Duodenal mucosa (tissue), 2 donors: ENCODE results near the gene CAMSAP3.

Experiments used
- H3K27ac ChIP-seq: one replicate; pipeline ENCODE4 v1.7.0; 2013; ENCODE audit warnings: low read depth, low read length
- H3K27me3 ChIP-seq, 2 donors: one replicate each; pipeline ENCODE4 v1.7.0; 2013; ENCODE audit warnings: low read length in 2 of 2, control low read depth in 1 of 2; ENCODE audit not compliant: insufficient read depth in 2 of 2, control insufficient read depth in 1 of 2
- H3K36me3 ChIP-seq, 2 donors: one replicate each; pipeline ENCODE4 v1.7.0; 2013; ENCODE audit warnings: low read length in 2 of 2, control low read depth in 1 of 2; ENCODE audit not compliant: insufficient read depth in 2 of 2, control insufficient read depth in 1 of 2
- H3K4me1 ChIP-seq, 2 donors: one replicate each; pipeline ENCODE4 v1.7.0; 2013; ENCODE audit warnings: low read length in 2 of 2, control low read depth in 1 of 2; ENCODE audit not compliant: insufficient read depth in 2 of 2, control insufficient read depth in 1 of 2
- H3K4me3 ChIP-seq, 2 donors: one replicate each; pipeline ENCODE4 v1.7.0; 2013; ENCODE audit warnings: low read length in 2 of 2, low read depth in 1 of 2
- H3K9ac ChIP-seq, 2 donors: one replicate each; pipeline ENCODE4 v1.7.0; 2013; ENCODE audit warnings: low read length in 2 of 2, low read depth in 1 of 2
- H3K9me3 ChIP-seq, 2 donors: one replicate each; pipeline ENCODE4 v1.7.0; 2013; ENCODE audit warnings: low read length in 2 of 2, control low read depth in 1 of 2; ENCODE audit not compliant: control insufficient read depth in 1 of 2

The CAMSAP3 gene

DNA sequence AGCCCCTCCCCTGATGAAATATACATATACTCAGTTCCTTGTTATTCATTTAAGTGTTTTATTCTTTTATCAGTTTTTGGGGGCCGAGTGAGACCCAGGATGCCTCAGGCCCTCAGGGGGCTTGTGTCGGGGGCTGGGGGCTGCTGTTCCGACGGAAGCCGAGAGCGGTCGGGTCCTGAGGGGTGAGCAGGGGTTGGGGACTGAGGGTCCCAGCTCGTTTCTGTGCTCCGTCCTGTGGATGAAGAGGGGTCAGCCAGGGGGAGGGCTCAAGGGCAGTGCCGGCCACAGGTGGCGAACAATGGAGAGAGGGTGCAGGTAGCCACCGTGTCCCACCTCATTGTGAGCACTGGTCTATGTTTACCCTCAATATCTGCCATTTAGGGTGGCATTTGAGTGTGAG, 35.9 kb downstream of the CAMSAP3 start:
- Histone ChIP-seq H3K9ac (no peak overlapping the region), H3K27ac (no peak overlapping the region), H3K36me3 (peaks cover 2 to 16% of the 10 kb centered on the region in 2 donors), H3K27me3 (no peaks in the 10 kb centered on the region), H3K9me3 (no peaks in the 10 kb centered on the region), H3K4me1 (peaks cover 21 to 31% of the 10 kb centered on the region in 2 donors), H3K4me3 (no peak overlapping the region)

DNA sequence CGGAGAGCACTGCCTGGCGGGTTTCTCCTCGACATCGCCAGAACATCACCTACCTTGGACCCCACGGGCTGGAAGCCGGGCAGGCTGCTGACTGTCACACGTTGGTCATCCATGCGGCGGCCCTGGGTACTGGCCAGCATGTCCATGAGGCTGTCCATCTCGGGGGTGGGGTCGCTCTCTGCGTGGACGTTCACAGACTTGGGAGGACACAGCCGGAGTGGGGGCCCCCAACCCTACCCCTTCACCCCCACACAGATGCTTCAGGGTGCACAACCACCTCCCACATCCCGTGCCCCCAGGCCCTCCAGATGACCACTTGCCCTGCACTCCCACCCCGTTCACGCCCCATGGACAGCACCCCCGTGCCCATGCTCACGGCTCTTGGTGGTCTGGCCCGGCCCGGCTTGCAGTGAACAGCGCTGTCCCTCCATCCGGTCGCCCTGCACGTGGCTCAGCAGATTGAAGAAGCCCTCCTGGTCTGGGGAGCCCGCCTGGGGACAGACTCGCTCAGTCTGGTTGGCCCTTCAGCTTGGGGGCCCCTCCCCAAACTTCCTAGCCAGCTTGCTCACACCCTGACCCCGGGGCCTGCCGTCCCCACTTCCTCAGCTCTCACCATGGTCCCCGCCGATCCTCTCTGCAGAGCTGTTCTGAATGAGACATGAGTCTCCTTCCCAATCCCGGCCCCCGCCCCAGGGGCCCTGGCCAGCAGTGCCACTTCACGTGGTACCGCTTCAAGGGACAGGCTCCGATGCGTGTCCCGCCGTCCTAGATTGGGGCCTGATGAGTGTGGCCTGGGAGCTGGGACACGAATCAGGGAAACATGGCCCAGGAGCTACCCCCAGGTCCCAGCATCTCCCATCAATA, 36.9 kb downstream of the CAMSAP3 start:
- H3K27me3 ChIP-seq, result no peaks in the 10 kb centered on the region
- H3K9ac ChIP-seq, result no peak overlapping the region
- no peak overlapping the region for H3K27ac ChIP-seq
- H3K4me1 ChIP-seq, result peaks cover 21 to 34% of the 10 kb centered on the region in 2 donors
- no peaks in the 10 kb centered on the region for H3K9me3 ChIP-seq
- H3K36me3 ChIP-seq, result peaks cover 2 to 10% of the 10 kb centered on the region in 2 donors
- no peak overlapping the region for H3K4me3 ChIP-seq

DNA sequence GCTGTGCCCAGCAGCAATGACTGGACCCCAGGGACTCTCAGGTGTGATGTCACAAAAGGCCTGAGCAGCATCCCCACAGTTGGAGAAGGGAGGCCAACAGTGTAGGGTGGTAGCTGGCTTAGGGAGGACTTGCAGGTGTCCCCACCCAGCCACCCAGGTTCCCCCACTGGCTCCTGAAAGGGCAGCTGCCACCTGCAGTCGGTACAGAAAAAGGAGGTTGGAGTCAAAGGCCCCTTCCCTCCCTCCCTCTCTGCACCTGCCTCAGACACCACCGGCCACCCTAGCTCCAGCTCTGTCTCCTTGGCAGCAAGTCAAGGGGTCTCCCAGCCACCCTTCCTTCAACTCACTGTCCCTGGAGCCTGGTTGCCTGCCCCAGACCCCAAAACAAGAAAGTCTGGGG, 38.0 kb downstream of the CAMSAP3 start, which contains the start of gene PCP2:
Gene PCP2 (minus strand): TSS at position 22 of the 400 bp plus-strand sequence. CDS start 262 bp downstream, outside the sequence.
- no peaks in the 10 kb centered on the region for H3K9me3 ChIP-seq
- H3K27ac ChIP-seq, result no peak within 1 kb of the TSS
- no peak within 1 kb of the TSS for H3K4me3 ChIP-seq
- H3K27me3 ChIP-seq, result no peaks in the 10 kb centered on the region
- H3K36me3 ChIP-seq, result peaks cover 2 to 10% of the 10 kb centered on the region in 2 donors
- no peak within 1 kb of the TSS for H3K9ac ChIP-seq
- H3K4me1 ChIP-seq, result peaks cover 16 to 35% of the 10 kb centered on the region in 2 donors

DNA sequence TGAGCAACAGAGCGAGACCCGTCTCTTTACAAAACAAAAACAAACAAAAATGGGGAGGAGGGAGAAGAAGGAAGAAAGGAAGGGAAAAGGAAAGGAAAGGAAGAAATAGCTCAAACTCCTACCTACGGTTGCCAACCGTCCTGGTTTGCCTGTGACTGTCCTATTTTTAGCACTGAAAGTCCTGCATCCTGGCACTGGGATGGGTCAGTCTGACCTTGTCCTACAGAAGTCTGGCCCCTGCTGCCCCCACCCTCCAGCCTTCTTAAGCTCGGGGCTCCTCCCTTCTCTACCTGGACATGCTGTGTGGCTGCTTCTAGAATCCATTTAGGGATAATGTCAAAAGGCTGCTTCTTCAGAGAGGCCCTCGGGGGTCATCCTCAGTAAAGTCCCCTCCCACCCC, 40.0 kb downstream of the CAMSAP3 start:
- H3K36me3 ChIP-seq, result peaks cover 2 to 21% of the 10 kb centered on the region in 2 donors
- peaks cover 8 to 34% of the 10 kb centered on the region in 2 donors for H3K4me1 ChIP-seq
- peaks cover 0 to 7% of the 10 kb centered on the region in 2 donors for H3K27me3 ChIP-seq
- H3K9me3 ChIP-seq, result peaks cover 0 to 2% of the 10 kb centered on the region in 2 donors
- H3K27ac ChIP-seq, result no peak overlapping the region
- no peak overlapping the region for H3K9ac ChIP-seq
- H3K4me3 ChIP-seq, result no peak overlapping the region

DNA sequence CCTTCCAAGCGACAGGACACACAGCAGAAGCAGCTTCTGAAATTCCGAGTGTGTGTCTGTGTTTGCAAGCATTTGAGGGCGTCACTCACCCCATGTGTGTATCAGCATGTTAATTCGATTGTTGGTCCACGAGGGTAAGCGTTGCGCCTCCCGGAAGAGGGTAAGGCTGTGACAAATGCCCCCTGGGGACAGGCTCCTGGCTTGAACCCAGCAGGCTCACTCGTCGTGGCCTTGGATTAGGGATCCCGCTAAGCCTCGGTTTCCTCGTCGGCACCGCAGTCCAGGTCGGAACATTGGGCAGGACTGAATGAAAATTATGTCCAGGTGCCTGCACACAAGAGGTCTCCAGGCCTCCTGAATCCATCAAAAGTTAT, 40.6 kb downstream of the CAMSAP3 start:
- H3K9ac ChIP-seq, result peak overlapping the region in 1 of 2 donors; percentile 2
- peaks cover 2 to 21% of the 10 kb centered on the region in 2 donors for H3K36me3 ChIP-seq
- H3K4me3 ChIP-seq, result peak overlapping the region; percentile 53 to 93
- peaks cover 0 to 2% of the 10 kb centered on the region in 2 donors for H3K9me3 ChIP-seq
- H3K27me3 ChIP-seq, result peaks cover 0 to 7% of the 10 kb centered on the region in 2 donors
- H3K27ac ChIP-seq, result no peak overlapping the region
- H3K4me1 ChIP-seq, result peaks cover 6 to 29% of the 10 kb centered on the region in 2 donors

DNA sequence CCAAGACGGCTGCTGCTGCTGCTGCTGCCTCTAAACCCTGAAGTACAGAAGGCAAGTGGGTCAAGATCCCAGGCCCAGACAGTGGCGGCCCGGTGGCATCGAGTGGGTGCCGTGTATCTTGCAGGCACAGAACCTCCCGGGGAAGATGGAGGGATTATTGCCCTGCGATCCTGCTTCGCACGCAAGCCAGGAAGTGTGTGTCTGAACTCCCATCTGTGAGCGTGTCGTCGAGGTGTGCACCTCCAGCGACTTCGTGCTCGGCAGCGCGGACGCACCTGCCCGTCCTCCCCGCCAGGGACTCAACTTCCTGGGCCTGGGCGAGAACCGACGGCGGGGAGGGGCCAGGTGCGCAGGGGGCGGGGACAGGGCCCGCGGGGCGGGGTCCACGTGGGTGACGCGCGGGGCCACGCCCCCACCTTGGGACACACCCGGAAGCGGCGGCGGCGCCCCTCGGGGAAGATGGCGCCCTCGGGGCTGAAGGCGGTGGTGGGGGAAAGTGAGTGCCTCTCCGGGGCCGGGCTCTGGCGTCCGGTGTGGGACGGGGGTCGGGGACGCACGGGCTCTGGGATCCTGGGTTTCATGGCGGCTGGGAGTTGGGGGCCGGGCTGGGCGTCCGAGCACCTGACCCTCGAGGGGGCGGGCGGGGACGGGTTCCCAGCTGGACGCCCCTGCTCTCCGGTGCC, 41.2 kb downstream of the CAMSAP3 start, which contains the start of gene STXBP2:
Gene STXBP2 (plus strand): TSS at position 420 of the 683 bp plus-strand sequence. CDS start 40 bp downstream, at position 460.
- H3K4me1 ChIP-seq, result peaks cover 6 to 29% of the 10 kb centered on the region in 2 donors
- peaks cover 0 to 7% of the 10 kb centered on the region in 2 donors for H3K27me3 ChIP-seq
- peak within 1 kb of the TSS; percentile 87 to 93 for H3K4me3 ChIP-seq
- peak within 1 kb of the TSS; percentile 70 for H3K27ac ChIP-seq
- H3K36me3 ChIP-seq, result peaks cover 0 to 17% of the 10 kb centered on the region in 2 donors
- H3K9me3 ChIP-seq, result peaks cover 0 to 2% of the 10 kb centered on the region in 2 donors
- H3K9ac ChIP-seq, result peak within 1 kb of the TSS; percentile 77 to 80

DNA sequence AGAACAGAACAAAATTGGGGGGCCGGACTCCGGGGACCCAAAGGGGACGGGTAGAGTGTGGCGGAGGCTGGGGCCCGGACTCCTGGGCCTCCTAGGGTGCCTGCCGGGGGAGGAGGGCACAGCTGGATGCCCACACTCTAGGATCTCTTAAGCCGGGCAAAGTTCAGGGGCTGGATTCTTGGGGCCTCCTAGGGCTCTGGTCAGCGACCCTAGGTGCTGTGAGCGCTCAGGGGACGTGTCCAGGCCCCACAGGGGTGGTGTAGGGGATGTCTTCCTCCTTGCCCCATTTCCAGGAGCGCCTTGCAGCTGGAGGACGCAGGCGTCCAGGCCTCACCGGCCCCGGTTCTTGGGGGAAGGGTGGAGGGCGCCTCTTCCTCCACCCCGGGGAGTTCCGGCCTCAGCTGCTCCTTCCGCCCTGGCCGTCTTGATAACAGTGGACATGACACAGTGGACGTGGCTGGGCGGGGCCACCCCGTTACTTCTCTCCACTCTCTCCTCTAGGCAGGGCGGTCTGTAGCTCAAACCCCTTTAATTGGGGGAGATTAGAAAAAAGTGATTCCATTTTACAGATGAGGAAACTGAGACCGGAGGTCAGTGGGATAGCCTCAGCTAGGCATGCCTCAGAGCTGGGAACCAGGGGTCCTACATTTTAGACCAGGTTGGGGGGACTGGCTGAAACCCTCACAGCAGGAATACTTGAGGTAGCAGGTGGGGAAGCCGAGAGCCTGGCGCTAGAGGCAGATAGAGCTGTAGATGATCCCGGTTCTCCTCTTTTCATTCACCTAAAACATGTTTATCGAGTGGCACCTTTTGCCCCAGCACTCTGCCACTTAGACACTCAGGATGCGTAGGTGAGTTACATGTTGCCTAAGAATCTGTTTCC, 42.0 kb downstream of the CAMSAP3 start:
- H3K27ac ChIP-seq, result peak overlapping the region; percentile 70
- peaks cover 0 to 7% of the 10 kb centered on the region in 2 donors for H3K27me3 ChIP-seq
- H3K4me1 ChIP-seq, result peaks cover 6 to 29% of the 10 kb centered on the region in 2 donors
- H3K4me3 ChIP-seq, result peak overlapping the region; percentile 87 to 93
- peaks cover 0 to 18% of the 10 kb centered on the region in 2 donors for H3K36me3 ChIP-seq
- H3K9ac ChIP-seq, result peak overlapping the region; percentile 77 to 80
- peaks cover 0 to 2% of the 10 kb centered on the region in 2 donors for H3K9me3 ChIP-seq

DNA sequence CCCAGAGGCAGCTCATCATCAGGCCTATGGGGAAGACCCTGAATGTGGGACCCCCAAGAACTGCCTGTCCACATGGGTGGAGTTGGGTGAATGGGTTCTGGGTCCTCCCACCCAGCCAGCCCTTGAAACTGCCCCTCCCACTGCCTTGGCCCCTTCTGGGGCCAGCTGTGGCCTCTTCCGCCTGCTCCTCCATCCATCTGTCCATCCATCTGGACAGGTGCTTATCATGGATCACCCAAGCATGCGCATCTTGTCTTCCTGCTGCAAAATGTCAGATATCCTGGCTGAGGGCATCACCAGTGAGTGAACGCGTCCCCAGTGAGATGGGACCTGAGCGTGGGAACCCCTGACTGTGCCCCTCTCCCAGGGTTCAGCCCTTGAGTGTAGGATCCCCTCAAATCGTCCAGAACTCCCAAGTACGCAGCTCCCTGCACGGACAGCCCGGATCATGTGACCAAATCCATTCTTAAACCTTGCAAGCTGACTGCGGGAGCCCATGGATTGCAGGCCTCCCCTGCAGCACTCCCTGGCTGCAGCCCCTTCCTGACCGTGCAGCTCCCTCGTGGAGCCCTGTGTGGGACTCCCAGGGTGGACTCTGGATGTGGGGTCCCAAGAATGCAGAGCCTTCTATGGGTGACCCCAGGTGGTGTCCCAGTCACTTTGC, 43.3 kb downstream of the CAMSAP3 start:
- H3K4me1 ChIP-seq, result peaks cover 6 to 29% of the 10 kb centered on the region in 2 donors
- H3K9me3 ChIP-seq, result peaks cover 0 to 2% of the 10 kb centered on the region in 2 donors
- H3K27ac ChIP-seq, result no peak overlapping the region
- peaks cover 0 to 7% of the 10 kb centered on the region in 2 donors for H3K27me3 ChIP-seq
- peaks cover 0 to 22% of the 10 kb centered on the region in 2 donors for H3K36me3 ChIP-seq
- H3K4me3 ChIP-seq, result no peak overlapping the region
- H3K9ac ChIP-seq, result no peak overlapping the region

DNA sequence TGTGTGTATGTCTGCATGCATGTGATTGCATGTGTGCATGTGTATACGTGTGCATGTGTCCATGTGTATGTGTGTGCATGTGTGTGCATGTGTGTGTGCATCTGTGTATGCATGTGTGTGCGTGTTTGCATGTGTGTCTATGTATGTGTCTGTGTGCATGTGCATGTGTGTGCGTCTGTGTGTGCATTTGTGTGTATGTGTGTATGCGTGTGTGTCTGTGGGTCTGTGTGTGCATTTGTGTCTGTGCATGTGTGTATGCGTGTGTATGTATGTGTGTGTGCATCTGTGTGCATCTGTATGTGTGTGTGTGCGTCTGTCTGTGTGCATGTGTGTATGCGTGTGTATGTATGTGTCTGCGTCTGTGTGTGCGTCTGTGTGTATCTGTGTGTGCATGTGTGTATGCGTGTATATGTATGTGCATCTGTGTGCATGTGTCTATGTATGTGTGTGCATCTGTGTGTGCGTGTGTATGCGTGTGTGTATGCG, 44.2 kb downstream of the CAMSAP3 start:
- H3K36me3 ChIP-seq, result peaks cover 0 to 27% of the 10 kb centered on the region in 2 donors
- H3K27me3 ChIP-seq, result peaks cover 0 to 7% of the 10 kb centered on the region in 2 donors
- peak overlapping the region in 1 of 2 donors; percentile 21 for H3K4me3 ChIP-seq
- peaks cover 0 to 2% of the 10 kb centered on the region in 2 donors for H3K9me3 ChIP-seq
- H3K9ac ChIP-seq, result no peak overlapping the region
- H3K27ac ChIP-seq, result no peak overlapping the region
- H3K4me1 ChIP-seq, result peaks cover 6 to 29% of the 10 kb centered on the region in 2 donors
